ENCODE measurements around the gene ROBO2.

The ROBO2 gene

GRCh38 chr3:77039606-77040171 is at the start of gene ROBO2:
ROBO2 (plus strand) TSS chr3:77040099; CDS start chr3:77040786, 687 bp downstream.
- H3K4me3 ChIP-seq (ENCODE audit: low read depth, low read length), result no peak within 1 kb of the TSS
- TF ChIP-seq CTCF (IDR thresholded peaks at IDR 0.05; ENCODE audit: borderline replicate concordance, insufficient read depth, low read depth, low read length), result no peak

GRCh38 chr3:76990606-76991005 is 49.3 kb upstream of the ROBO2 start:
- H3K4me3 ChIP-seq (ENCODE audit: low read depth, low read length), result no peak overlapping the region
- TF ChIP-seq CTCF (IDR thresholded peaks at IDR 0.05; ENCODE audit: borderline replicate concordance, insufficient read depth, low read depth, low read length), result no peak

- no peak for TF ChIP-seq CTCF (IDR thresholded peaks at IDR 0.05; ENCODE audit: borderline replicate concordance, insufficient read depth, low read depth, low read length)
- no peak overlapping the region for H3K4me3 ChIP-seq (ENCODE audit: low read depth, low read length)
Measured at GRCh38 chr3:76991165-76991564, 48.7 kb upstream of the ROBO2 start.

- no peak overlapping the region for H3K4me3 ChIP-seq (ENCODE audit: low read depth, low read length)
- TF ChIP-seq CTCF (IDR thresholded peaks at IDR 0.05; ENCODE audit: borderline replicate concordance, insufficient read depth, low read depth, low read length), result no peak
Measured at GRCh38 chr3:76997733-76998132, 42.2 kb upstream of the ROBO2 start.

- no peak overlapping the region for H3K4me3 ChIP-seq (ENCODE audit: low read depth, low read length)
Measured at GRCh38 chr3:76998555-76998954, 41.3 kb upstream of the ROBO2 start.

GRCh38 chr3:77001062-77001701 is 38.7 kb upstream of the ROBO2 start:
- no peak overlapping the region for H3K4me3 ChIP-seq (ENCODE audit: low read depth, low read length)
- no peak for TF ChIP-seq CTCF (IDR thresholded peaks at IDR 0.05; ENCODE audit: borderline replicate concordance, insufficient read depth, low read depth, low read length)

More at GRCh38 chr3:76998555-76998954, 41.3 kb upstream of the ROBO2 start:
- no peak for TF ChIP-seq CTCF (IDR thresholded peaks at IDR 0.05; ENCODE audit: borderline replicate concordance, insufficient read depth, low read depth, low read length)

GRCh38 chr3:77014226-77014625 is 25.7 kb upstream of the ROBO2 start:
- H3K4me3 ChIP-seq (ENCODE audit: low read depth, low read length), result no peak overlapping the region
- TF ChIP-seq CTCF (IDR thresholded peaks at IDR 0.05; ENCODE audit: borderline replicate concordance, insufficient read depth, low read depth, low read length), result no peak

Measured in GM12875 (cell line).